Loucy (cell line): ENCODE results near the gene TMEM250.

Source experiments
- H2AFZ ChIP-seq: fragments of 200-600 bp; sonication (generic); 2 replicates; pipeline ENCODE4 v1.6.0; 2016; ENCODE audit warnings: antibody characterized with exemption, mild to moderate bottlenecking, low read length, moderate library complexity
- H3F3A ChIP-seq: fragments of 200-600 bp; 2 replicates; pipeline ENCODE4 v1.6.0; 2016; ENCODE audit warnings: antibody characterized with exemption, low read depth, mild to moderate bottlenecking
- H3K27me3 ChIP-seq: fragments of 200-600 bp; sonication (generic); 2 replicates; pipeline ENCODE4 v1.6.1; 2014; ENCODE audit warnings: low read length, mild to moderate bottlenecking; ENCODE audit not compliant: insufficient read depth, poor library complexity, severe bottlenecking
- H3K36me3 ChIP-seq: fragments of 200-600 bp; sonication (generic); 2 replicates; pipeline ENCODE4 v1.6.1; 2016; ENCODE audit warnings: low read length; ENCODE audit not compliant: insufficient read depth
- H3K4me1 ChIP-seq: fragments of 200-600 bp; sonication (generic); 2 replicates; pipeline ENCODE4 v1.5.1; 2014; ENCODE audit warnings: low read length, mild to moderate bottlenecking; ENCODE audit not compliant: insufficient read depth, poor library complexity, severe bottlenecking
- H3K4me2 ChIP-seq: fragments of 200-600 bp; sonication (generic); 2 replicates; pipeline ENCODE4 v1.6.0; 2014; ENCODE audit warnings: antibody characterized with exemption, low read length, low read depth, mild to moderate bottlenecking; ENCODE audit not compliant: poor library complexity, severe bottlenecking
- H3K4me3 ChIP-seq: fragments of 200-600 bp; sonication (generic); 2 replicates; pipeline ENCODE4 v1.5.1; 2014; ENCODE audit warnings: low read length, mild to moderate bottlenecking, mixed read lengths; ENCODE audit not compliant: poor library complexity, severe bottlenecking
- H3K79me2 ChIP-seq: fragments of 200-600 bp; sonication (generic); 2 replicates; pipeline ENCODE4 v1.6.1; 2014; ENCODE audit warnings: low read length; ENCODE audit not compliant: insufficient read depth
- H3K9ac ChIP-seq: fragments of 200-600 bp; sonication (generic); 2 replicates; pipeline ENCODE4 v1.6.0; 2014; ENCODE audit warnings: mild to moderate bottlenecking, low read depth, low read length, moderate library complexity; ENCODE audit not compliant: poor library complexity, severe bottlenecking
- H3K9me2 ChIP-seq: fragments of 200-600 bp; sonication (generic); replicated peaks from 2 replicates; pipeline ENCODE4 v1.6.1; 2016; ENCODE audit warnings: low read depth, low read length, mixed read lengths
- H3K9me3 ChIP-seq: fragments of 200-600 bp; sonication (generic); 2 replicates; pipeline ENCODE4 v1.6.1; 2014; ENCODE audit warnings: mild to moderate bottlenecking, antibody characterized with exemption, low read length, low read depth; ENCODE audit not compliant: insufficient read depth
- H4K20me1 ChIP-seq: fragments of 200-600 bp; sonication (generic); 2 replicates; pipeline ENCODE4 v1.6.0; 2014; ENCODE audit warnings: antibody characterized with exemption, low read length, mild to moderate bottlenecking; ENCODE audit not compliant: insufficient read depth, poor library complexity, severe bottlenecking
- CTCF ChIP-seq: fragments of 200-600 bp; sonication (generic); conservative IDR thresholded peaks from 2 replicates; pipeline ENCODE4 v1.5.1; 2014; ENCODE audit warnings: mild to moderate bottlenecking, antibody characterized with exemption, low read length
- EZH2phosphoT487 ChIP-seq: fragments of 200-600 bp; IDR thresholded peaks from 2 replicates; pipeline ENCODE4 v1.6.1; 2018; ENCODE audit warnings: antibody characterized with exemption, mild to moderate bottlenecking, moderate library complexity, borderline replicate concordance

Gene TMEM250

DNA sequence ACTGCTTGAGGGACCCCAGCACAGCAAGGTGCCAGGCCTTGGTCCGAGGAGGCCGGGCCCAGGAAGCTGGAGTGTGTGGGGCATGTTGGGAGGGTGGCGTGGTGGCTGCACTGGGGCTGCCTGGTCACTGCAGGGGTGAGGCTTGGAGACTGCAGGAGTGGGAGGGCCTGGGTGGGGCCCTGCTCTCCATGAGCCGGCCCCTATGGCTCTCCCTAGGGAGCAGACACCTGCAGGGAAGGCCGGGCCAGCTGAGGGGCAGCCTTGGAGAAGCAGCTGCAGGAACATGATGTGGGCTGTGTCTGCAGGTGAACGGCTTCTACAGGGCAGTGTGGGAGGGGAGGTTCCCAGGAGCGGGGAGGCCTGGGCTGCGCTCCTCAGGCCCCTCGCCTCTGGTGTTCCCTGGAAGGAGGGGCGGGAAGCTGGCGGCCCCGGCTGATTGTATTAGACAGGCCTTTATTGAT lies 41.7 kb upstream of the TMEM250 start:
- no peaks in the 10 kb centered on the region for H3F3A ChIP-seq
- no peak overlapping the region for H3K9ac ChIP-seq
- H3K9me2 ChIP-seq = no peaks in the 10 kb centered on the region
- H3K4me2 ChIP-seq = no peak overlapping the region
- no peaks in the 10 kb centered on the region for H4K20me1 ChIP-seq
- TF ChIP-seq CTCF (no peak), EZH2phosphoT487 (no peak)
- peaks cover 5% of the 10 kb centered on the region for H3K4me1 ChIP-seq
- no peaks in the 10 kb centered on the region for H3K9me3 ChIP-seq
- H3K4me3 ChIP-seq = no peak overlapping the region
- no peaks in the 10 kb centered on the region for H3K36me3 ChIP-seq
- no peaks in the 10 kb centered on the region for H3K79me2 ChIP-seq
- no peaks in the 10 kb centered on the region for H3K27me3 ChIP-seq
- H2AFZ ChIP-seq = no peak overlapping the region

DNA sequence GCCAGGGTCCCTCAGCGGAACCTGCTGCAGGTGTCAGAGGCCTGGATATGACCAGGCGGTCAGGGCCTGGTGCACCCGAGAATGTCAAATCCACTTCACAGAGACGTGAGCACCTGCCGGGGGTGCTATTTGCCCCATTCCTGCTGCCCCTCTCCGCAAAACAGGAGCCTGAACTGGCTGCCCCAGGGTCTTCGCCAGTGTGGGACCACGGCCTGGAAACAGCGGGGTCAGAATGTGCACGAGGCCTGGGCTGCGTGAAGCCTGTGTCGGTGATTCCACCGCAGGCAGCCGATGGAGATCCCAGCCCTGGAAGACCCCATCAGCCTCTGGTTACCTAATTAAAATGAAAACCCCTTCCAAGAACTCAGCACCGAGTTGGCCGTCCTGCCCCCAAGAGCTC lies 41.2 kb upstream of the TMEM250 start:
- no peaks in the 10 kb centered on the region for H3K9me3 ChIP-seq
- no peak overlapping the region for H3K4me3 ChIP-seq
- TF ChIP-seq CTCF (no peak), EZH2phosphoT487 (no peak)
- H3K36me3 ChIP-seq = no peaks in the 10 kb centered on the region
- no peaks in the 10 kb centered on the region for H4K20me1 ChIP-seq
- no peak overlapping the region for H2AFZ ChIP-seq
- no peaks in the 10 kb centered on the region for H3K79me2 ChIP-seq
- no peak overlapping the region for H3K4me2 ChIP-seq
- no peak overlapping the region for H3K9ac ChIP-seq
- H3F3A ChIP-seq = no peaks in the 10 kb centered on the region
- no peaks in the 10 kb centered on the region for H3K27me3 ChIP-seq
- H3K9me2 ChIP-seq = no peaks in the 10 kb centered on the region
- H3K4me1 ChIP-seq = peaks cover 5% of the 10 kb centered on the region

GRCh38 chr9:136157477-136158265 lies 39.0 kb upstream of the TMEM250 start:
- Histone ChIP-seq H3K4me2 (no peak overlapping the region), H3K4me3 (no peak overlapping the region), H3K27me3 (no peaks in the 10 kb centered on the region), H3K9me3 (no peaks in the 10 kb centered on the region), H2AFZ (no peak overlapping the region), H3F3A (no peaks in the 10 kb centered on the region), H3K9ac (no peak overlapping the region), H3K4me1 (peaks cover 5% of the 10 kb centered on the region), H4K20me1 (no peaks in the 10 kb centered on the region), H3K36me3 (no peaks in the 10 kb centered on the region), H3K79me2 (no peaks in the 10 kb centered on the region), H3K9me2 (no peaks in the 10 kb centered on the region)
- TF ChIP-seq CTCF (no peak), EZH2phosphoT487 (no peak)
